Naive thymus-derived CD4-positive, alpha-beta T cell (primary cell): ENCODE data around the gene MKRN1. TPM values are rescaled to one million over a fixed set of nuclear protein-coding genes. Genes with fewer than 3 reads are reported as not detected.
A peak's percentile ranks its signal among the peaks of the same experiment; 100 is the strongest.
"Not testable (repeated sequence)": the region's sequence is repeated elsewhere in the genome, so short reads cannot be mapped to it uniquely, and the experiment has no call there.

ENCODE experiments used
- ATAC-seq: fragments of 150-1000 bp; cut with Tn5 transposase; 2 replicates; pipeline ENCODE4 v1.10.0; 2021; ENCODE audit warnings: mild to moderate bottlenecking, moderate library complexity
- CTCF ChIA-PET: fragments of 350-600 bp; sonication (Branson Sonifier 250); formaldehyde crosslinking; loops from one replicate; lab custom pipeline; 2021; ENCODE audit warnings: antibody characterized with exemption; lab: Charles Lee
- POLR2A ChIA-PET: fragments of 350-600 bp; sonication (Branson Sonifier 250); formaldehyde crosslinking; loops from one replicate; lab custom pipeline; 2021; ENCODE audit warnings: antibody characterized with exemption, inconsistent platforms; lab: Charles Lee
- DNase-seq, 9 donors: peaks; one replicate each; pipeline versions ENCODE4 v3.0.0 to v3.0.0-alpha.2; 2020 to 2022; ENCODE audit warnings: mixed read lengths in 1 of 9
- H3K27ac ChIP-seq: one replicate; pipeline ENCODE4 v1.7.0; 2013; ENCODE audit warnings: mild to moderate bottlenecking, low read depth, low read length, moderate library complexity
- H3K27me3 ChIP-seq, 2 donors: one replicate each; pipeline ENCODE4 v1.7.0; 2013; ENCODE audit warnings: low read length in 2 of 2, mild to moderate bottlenecking in 2 of 2, moderate library complexity in 2 of 2; ENCODE audit not compliant: control insufficient read depth in 2 of 2, insufficient read depth in 2 of 2
- H3K36me3 ChIP-seq, 3 experiments: 1 replicate in 2 of 3; 2 replicates in 1 of 3; pipeline ENCODE4 v1.7.0; 2013; ENCODE audit warnings: low read length in 3 of 3, mild to moderate bottlenecking in 3 of 3, moderate library complexity in 1 of 3; ENCODE audit not compliant: insufficient read depth in 3 of 3, control insufficient read depth in 2 of 3
- H3K4me1 ChIP-seq, 2 donors: one replicate each; pipeline ENCODE4 v1.7.0; 2013; ENCODE audit warnings: low read length in 2 of 2, mild to moderate bottlenecking in 2 of 2, moderate library complexity in 1 of 2; ENCODE audit not compliant: control insufficient read depth in 2 of 2, insufficient read depth in 2 of 2
- H3K4me3 ChIP-seq: 2 replicates; pipeline ENCODE4 v1.7.0; 2013; ENCODE audit warnings: mild to moderate bottlenecking, low read length
- H3K9me3 ChIP-seq, 3 experiments: 1 replicate in 2 of 3; 2 replicates in 1 of 3; pipeline ENCODE4 v1.7.0; 2013; ENCODE audit warnings: low read length in 3 of 3; ENCODE audit not compliant: control insufficient read depth in 2 of 3
- H3K27ac Mint-ChIP-seq, 9 donors: one replicate each; pipeline ENCODE4 v1.8.0; 2020 to 2022; ENCODE audit warnings: mixed read lengths in 9 of 9, mild to moderate bottlenecking in 8 of 9, moderate library complexity in 5 of 9, inconsistent platforms in 2 of 9
- H3K27me3 Mint-ChIP-seq, 5 donors: one replicate each; pipeline ENCODE4 v1.8.0; 2021 to 2022; ENCODE audit warnings: mixed read lengths in 5 of 5, mild to moderate bottlenecking in 1 of 5
- H3K36me3 Mint-ChIP-seq, 5 donors: one replicate each; pipeline ENCODE4 v1.8.0; 2020 to 2022; ENCODE audit warnings: mixed read lengths in 5 of 5, mild to moderate bottlenecking in 3 of 5, inconsistent platforms in 1 of 5
- H3K4me1 Mint-ChIP-seq, 7 donors: one replicate each; pipeline ENCODE4 v1.8.0; 2020 to 2022; ENCODE audit warnings: mixed read lengths in 7 of 7, mild to moderate bottlenecking in 3 of 7, inconsistent platforms in 1 of 7
- H3K4me3 Mint-ChIP-seq, 10 donors: one replicate each; pipeline ENCODE4 v1.8.0; 2020 to 2022; ENCODE audit warnings: mild to moderate bottlenecking in 10 of 10, mixed read lengths in 10 of 10, moderate library complexity in 6 of 10, inconsistent platforms in 2 of 10
- H3K9me3 Mint-ChIP-seq, 11 donors: one replicate each; pipeline ENCODE4 v1.8.0; 2020 to 2022; ENCODE audit warnings: mixed read lengths in 11 of 11, mild to moderate bottlenecking in 4 of 11, inconsistent platforms in 1 of 11, moderate library complexity in 1 of 11
- intact Hi-C, 2 donors: fragments of 100-400 bp; cut with micrococcal nuclease; formaldehyde crosslinking; loops; one replicate each; pipeline ENCODE4 v1.15.1; 2023
- polyA plus RNA-seq, 2 donors: library from polyadenylated mRNA; unstranded; fragments of 300-500 nt; fragmentation: Illumina TruSeq; gene quantifications; one replicate each; pipeline ENCODE4 v1.2.3, GENCODE V29; 2021
- total RNA-seq, 6 experiments: library from RNA in 5 of 6; stranded (reverse) in 5 of 6; gene quantifications; 1 replicate in 5 of 6; 2 replicates in 1 of 6; pipeline ENCODE4 v1.2.3 and lab custom pipeline; 2021 to 2026

MKRN1 gene
- total and polyA plus RNA-seq, 7 experiments from 2014 or later = 85.1 to 162 (median 139) TPM

DNA sequence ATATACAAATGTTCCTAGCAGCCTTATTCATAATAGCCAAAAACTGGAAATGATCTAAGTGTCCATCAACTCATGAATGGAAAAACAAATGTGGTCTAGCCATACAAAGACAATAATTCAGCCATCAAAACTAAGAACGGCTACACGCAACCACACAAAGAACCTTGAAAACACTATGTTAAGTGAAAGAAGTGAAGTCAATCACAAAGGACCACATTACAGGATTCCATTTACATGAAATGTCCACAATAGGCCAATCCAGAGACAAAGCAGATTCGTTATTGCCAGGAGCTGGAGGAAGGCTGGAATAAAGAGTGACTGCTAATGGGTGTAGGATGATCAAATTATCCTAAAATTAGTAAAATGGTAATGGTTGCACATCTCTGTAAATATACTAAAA is 21.1 kb downstream of the MKRN1 start:
- Mint-ChIP-seq H3K27ac (peak overlapping the region in 2 of 9 donors; percentile 19 to 47), H3K36me3 (peaks cover 23 to 46% (median 41%) of the 10 kb centered on the region in 5 donors), H3K9me3 (no peaks in the 10 kb centered on the region), H3K4me3 (no peak overlapping the region), H3K4me1 (peaks cover 3 to 32% (median 18%) of the 10 kb centered on the region in 7 donors), H3K27me3 (no peaks in the 10 kb centered on the region)
- intact Hi-C loops = no loop called here
- POLR2A ChIA-PET = interaction anchor here (0.7 kb wide), 1 partner anchor 98 kb away, joined by 3 read pairs; no protein-coding TSS in a partner anchor
- DNase-seq (no peak), ATAC-seq (no peak)
- Histone ChIP-seq H3K36me3 (peaks cover 15 to 93% (median 22%) of the 10 kb centered on the region in 3 experiments), H3K9me3 (no peaks in the 10 kb centered on the region), H3K27me3 (no peaks in the 10 kb centered on the region), H3K27ac (no peak overlapping the region), H3K4me1 (no peaks in the 10 kb centered on the region), H3K4me3 (no peak overlapping the region)
- CTCF ChIA-PET = no interaction called here

DNA sequence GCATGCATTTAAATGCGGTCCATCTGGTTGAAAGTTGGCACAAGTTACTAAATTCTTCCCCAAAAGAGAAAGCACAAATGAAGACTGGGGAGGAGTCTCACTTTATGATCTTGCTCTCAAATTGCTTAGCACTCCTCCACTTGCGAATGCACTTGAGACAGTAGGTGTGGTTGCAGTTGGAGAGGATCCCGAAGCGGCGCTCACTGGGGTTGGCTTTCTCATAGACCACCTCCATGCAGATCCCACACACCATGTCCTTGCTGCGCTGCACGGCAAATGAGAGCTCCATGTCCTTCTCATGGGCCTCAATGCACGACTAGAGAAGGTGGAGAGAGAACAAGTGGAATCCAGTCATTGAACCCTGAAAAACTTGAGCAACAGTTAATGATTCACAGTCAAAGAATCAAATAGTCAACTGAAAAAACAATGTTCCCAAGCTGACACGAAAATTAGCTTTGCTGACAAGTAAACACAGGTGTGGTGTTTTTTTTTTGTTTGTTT is 22.7 kb downstream of the MKRN1 start:
- peak overlapping the region in 4 of 9 donors; percentile 17 to 32 (median 25) for H3K27ac Mint-ChIP-seq
- H3K9me3 Mint-ChIP-seq = no peaks in the 10 kb centered on the region
- Histone ChIP-seq H3K27ac (no peak overlapping the region), H3K36me3 (peaks cover 15 to 80% (median 22%) of the 10 kb centered on the region in 3 experiments), H3K4me1 (no peaks in the 10 kb centered on the region), H3K4me3 (no peak overlapping the region), H3K9me3 (no peaks in the 10 kb centered on the region), H3K27me3 (no peaks in the 10 kb centered on the region)
- H3K36me3 Mint-ChIP-seq = peaks cover 23 to 52% (median 41%) of the 10 kb centered on the region in 5 donors
- peaks cover 10 to 38% (median 27%) of the 10 kb centered on the region in 7 donors for H3K4me1 Mint-ChIP-seq
- DNase-seq (no peak), ATAC-seq (no peak)
- H3K4me3 Mint-ChIP-seq = no peak overlapping the region
- intact Hi-C loops = no loop called here
- no peaks in the 10 kb centered on the region for H3K27me3 Mint-ChIP-seq
- ChIA-PET POLR2A (no interaction called here), CTCF (interaction anchor here (0.7 kb wide), 1 partner anchor 205 kb away, joined by 6 read pairs; no protein-coding TSS in a partner anchor)

DNA sequence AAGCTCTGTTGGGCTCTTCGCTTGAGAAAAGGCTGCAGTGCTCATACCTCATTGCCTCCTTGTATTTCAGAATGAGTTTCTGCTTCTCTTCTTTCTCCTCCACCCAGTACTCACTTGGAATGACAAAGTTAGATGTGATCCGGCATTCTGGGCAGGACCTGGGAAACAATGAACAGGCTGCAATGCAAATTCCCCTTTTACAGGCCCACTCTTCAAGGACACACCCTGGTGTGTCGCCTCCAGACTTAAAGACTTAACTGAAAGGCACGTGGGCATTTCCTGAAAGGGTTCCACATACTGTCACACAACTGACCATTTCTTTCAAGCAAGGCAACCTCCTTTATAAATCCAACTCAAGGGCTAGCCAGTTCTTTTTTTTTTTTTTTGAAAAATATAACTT is 23.6 kb downstream of the MKRN1 start:
- H3K9me3 Mint-ChIP-seq = no peaks in the 10 kb centered on the region
- ChIA-PET CTCF (interaction anchor here (0.7 kb wide), 1 partner anchor 206 kb away, joined by 6 read pairs; no protein-coding TSS in a partner anchor), POLR2A (no interaction called here)

DNA sequence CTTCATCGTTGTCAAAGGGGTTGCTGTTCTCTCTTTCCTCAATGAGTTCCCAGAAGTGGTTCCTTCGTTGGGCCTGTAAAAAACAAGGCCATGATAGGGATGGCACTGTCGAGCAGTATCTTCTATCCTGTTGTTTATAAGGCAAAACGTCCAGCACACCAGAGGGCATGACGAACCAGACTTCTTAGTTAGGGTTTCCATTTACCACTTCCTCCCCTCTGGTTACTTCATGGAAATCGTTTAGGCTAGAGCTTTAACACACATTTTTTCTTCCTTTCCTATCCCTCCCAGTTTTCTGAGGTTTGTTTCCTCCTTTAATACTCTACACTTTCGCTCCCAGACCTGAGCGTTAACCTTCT is 24.7 kb downstream of the MKRN1 start:
- Mint-ChIP-seq H3K9me3 (no peaks in the 10 kb centered on the region), H3K36me3 (peaks cover 23 to 52% (median 37%) of the 10 kb centered on the region in 5 donors), H3K4me1 (peaks cover 21 to 55% (median 28%) of the 10 kb centered on the region in 7 donors), H3K4me3 (peak overlapping the region in 2 of 10 donors; percentile 3 to 30), H3K27me3 (no peaks in the 10 kb centered on the region), H3K27ac (peak overlapping the region in 8 of 9 donors; percentile 28 to 80 (median 64))
- Histone ChIP-seq H3K4me1 (no peaks in the 10 kb centered on the region), H3K4me3 (no peak overlapping the region), H3K36me3 (peaks cover 17 to 65% (median 17%) of the 10 kb centered on the region in 3 experiments), H3K27me3 (no peaks in the 10 kb centered on the region), H3K27ac (no peak overlapping the region), H3K9me3 (no peaks in the 10 kb centered on the region)
- intact Hi-C loops = no loop called here
- CTCF ChIA-PET = no interaction called here
- ATAC-seq (no peak), DNase-seq (no peak)
- POLR2A ChIA-PET = interaction anchor here (1.0 kb wide), 1 partner anchor 23 kb away, joined by 5 read pairs; no protein-coding TSS in a partner anchor

More for the DNA sequence above, 23.6 kb downstream of the MKRN1 start:
- DNase-seq (no peak), ATAC-seq (no peak)
- H3K9me3 ChIP-seq = no peaks in the 10 kb centered on the region
- H3K4me1 ChIP-seq = no peaks in the 10 kb centered on the region
- H3K4me3 ChIP-seq = no peak overlapping the region
- intact Hi-C loops = no loop called here
- peaks cover 13 to 45% (median 31%) of the 10 kb centered on the region in 7 donors for H3K4me1 Mint-ChIP-seq
- H3K27me3 ChIP-seq = no peaks in the 10 kb centered on the region
- no peak overlapping the region for H3K4me3 Mint-ChIP-seq
- peaks cover 23 to 52% (median 40%) of the 10 kb centered on the region in 5 donors for H3K36me3 Mint-ChIP-seq
- H3K27ac Mint-ChIP-seq = peak overlapping the region in 3 of 9 donors; percentile 17 to 43 (median 36)
- H3K36me3 ChIP-seq = peaks cover 15 to 71% (median 17%) of the 10 kb centered on the region in 3 experiments
- no peaks in the 10 kb centered on the region for H3K27me3 Mint-ChIP-seq
- no peak overlapping the region for H3K27ac ChIP-seq

DNA sequence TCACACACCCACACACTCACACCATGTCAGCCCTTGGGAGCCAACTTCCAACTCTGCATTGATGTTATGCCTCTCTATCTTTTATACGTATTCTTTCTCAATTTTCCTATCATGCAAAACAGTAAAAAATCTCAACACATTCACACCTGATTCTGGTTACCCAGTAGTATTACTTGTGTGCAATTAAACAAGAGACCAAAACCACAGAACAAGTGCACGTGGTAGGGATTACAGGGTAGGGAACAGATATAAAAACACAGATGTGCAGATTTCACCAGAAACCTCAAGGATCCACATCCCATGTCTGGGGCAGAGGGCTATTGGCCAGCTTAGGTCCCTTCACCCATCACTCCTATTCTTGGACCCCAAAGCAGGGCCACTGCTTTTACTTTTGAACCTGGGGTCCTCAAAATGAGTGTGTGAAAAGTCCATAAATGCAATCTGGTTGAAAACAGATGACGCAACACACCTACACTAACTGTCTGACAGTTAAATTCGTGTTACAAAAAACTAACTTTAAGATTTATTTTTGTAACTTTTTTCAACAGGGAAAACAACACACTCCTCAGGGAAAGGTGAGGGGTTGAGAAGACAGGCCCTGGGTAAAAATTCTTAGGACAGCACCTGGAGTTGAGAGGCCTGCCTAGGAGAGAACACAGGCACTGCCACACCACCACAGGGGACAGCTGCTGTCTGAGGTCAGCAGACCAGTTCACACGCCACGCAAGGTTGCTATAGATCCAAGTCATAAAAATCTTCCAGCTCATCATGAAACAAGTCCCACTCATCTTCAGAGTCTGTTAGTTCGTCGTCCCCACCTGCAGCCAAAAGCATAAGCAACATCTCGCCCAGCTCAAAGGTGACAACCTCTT is 25.3 kb downstream of the MKRN1 start:
- H3K4me3 ChIP-seq, H3K27ac ChIP-seq, CTCF ChIA-PET, H3K27me3 ChIP-seq, H3K4me1 ChIP-seq, DNase-seq, intact Hi-C loops, H3K27me3 Mint-ChIP-seq, H3K9me3 ChIP-seq, ATAC-seq, H3K9me3 Mint-ChIP-seq: not testable (repeated sequence)
- Mint-ChIP-seq H3K27ac (peak overlapping the region in 8 of 9 donors; percentile 28 to 82 (median 68)), H3K4me1 (peaks cover 20 to 54% (median 28%) of the 10 kb centered on the region in 7 donors), H3K36me3 (peaks cover 23 to 52% (median 33%) of the 10 kb centered on the region in 5 donors), H3K4me3 (peak overlapping the region in 1 of 10 donors; percentile 3)
- H3K36me3 ChIP-seq = peaks cover 17 to 60% (median 19%) of the 10 kb centered on the region in 3 experiments
- POLR2A ChIA-PET = interaction anchor here (1.0 kb wide), 1 partner anchor 24 kb away, joined by 5 read pairs; no protein-coding TSS in a partner anchor

DNA sequence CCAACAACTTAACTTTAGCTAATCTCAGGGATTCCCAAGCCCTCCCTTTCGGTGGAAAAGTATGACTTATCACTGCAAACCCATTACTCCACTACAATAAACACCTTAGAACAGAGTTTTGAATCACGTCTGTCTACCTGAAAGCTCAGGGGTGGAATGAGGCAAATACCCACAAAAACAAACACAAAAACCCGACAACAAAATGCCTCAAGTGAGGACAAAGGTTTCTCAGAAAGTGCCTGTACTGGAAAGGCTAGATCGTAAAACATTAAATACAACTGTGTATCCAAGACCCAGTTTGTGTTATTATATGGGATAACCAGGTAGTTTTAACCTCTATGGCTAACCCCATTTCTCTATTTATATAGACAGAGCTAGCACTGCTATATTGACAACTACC is 26.0 kb downstream of the MKRN1 start:
- H3K4me3 ChIP-seq = no peak overlapping the region
- H3K4me1 Mint-ChIP-seq = peaks cover 17 to 50% (median 28%) of the 10 kb centered on the region in 7 donors
- H3K4me1 ChIP-seq = no peaks in the 10 kb centered on the region
- no peaks in the 10 kb centered on the region for H3K9me3 ChIP-seq
- DNase-seq (no peak), ATAC-seq (no peak)
- peaks cover 15 to 52% (median 17%) of the 10 kb centered on the region in 3 experiments for H3K36me3 ChIP-seq
- H3K27me3 Mint-ChIP-seq = no peaks in the 10 kb centered on the region
- no peaks in the 10 kb centered on the region for H3K27me3 ChIP-seq
- intact Hi-C loops = no loop called here
- POLR2A ChIA-PET = no interaction called here
- no peak overlapping the region for H3K27ac ChIP-seq
- H3K9me3 Mint-ChIP-seq = no peaks in the 10 kb centered on the region
- no peak overlapping the region for H3K4me3 Mint-ChIP-seq
- H3K27ac Mint-ChIP-seq = peak overlapping the region in 1 of 9 donors; percentile 82
- peaks cover 23 to 47% (median 31%) of the 10 kb centered on the region in 5 donors for H3K36me3 Mint-ChIP-seq
- CTCF ChIA-PET = no interaction called here
